HG02588 (cell line): ENCODE measurements around the gene ZBED4.

Experiments used
- ATAC-seq: cut with Tn5 transposase; IDR thresholded peaks from one replicate; pipeline ENCODE4 v1.9.1; 2021; ENCODE audit warnings: mild to moderate bottlenecking, moderate library complexity; ENCODE audit not compliant: unreplicated experiment

The ZBED4 gene

DNA sequence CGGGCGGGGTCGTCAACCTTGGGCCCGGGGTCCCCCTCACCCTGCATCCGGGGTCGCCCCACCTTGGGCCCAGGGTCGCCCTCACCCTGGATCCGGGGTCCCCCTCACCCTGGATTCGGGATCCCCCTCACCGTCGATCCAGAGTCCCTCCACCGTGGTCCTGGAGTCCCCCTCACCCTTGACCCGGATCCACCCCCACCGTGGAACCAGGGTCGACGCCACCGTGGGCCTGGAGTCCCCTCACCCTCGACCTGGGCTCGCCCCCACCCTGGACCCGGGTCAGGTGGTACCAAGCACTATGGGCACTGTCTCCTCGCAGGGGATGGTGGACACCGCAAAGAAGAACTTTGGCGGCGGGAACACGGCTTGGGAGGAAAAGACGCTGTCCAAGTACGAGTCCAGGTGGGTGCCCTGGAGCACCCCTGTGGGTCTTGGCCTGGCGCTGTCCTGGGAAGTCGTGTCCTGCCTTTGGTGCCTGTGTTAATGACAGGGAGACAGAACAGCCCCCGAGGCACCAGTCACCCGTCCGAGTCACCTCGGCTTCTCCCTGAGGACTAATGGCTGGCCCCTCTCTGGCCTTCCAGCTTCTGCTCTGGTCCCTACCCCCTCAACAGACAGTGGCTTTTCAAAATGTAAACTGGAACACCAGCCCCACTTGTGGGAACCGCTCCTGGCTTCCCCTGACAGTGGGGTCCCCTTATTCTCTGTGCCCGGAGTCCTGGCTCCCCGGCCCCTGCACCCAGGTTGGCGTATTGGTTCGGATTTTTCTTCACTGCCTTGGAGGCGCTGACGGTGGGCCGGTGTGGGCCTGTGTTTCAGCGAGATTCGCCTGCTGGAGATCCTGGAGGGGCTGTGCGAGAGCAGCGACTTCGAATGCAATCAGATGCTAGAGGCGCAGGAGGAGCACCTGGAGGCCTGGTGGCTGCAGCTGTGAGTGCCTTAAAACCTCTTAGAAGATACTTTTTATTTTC is 65.6 kb downstream of the ZBED4 start:
- ATAC-seq: no peak

DNA sequence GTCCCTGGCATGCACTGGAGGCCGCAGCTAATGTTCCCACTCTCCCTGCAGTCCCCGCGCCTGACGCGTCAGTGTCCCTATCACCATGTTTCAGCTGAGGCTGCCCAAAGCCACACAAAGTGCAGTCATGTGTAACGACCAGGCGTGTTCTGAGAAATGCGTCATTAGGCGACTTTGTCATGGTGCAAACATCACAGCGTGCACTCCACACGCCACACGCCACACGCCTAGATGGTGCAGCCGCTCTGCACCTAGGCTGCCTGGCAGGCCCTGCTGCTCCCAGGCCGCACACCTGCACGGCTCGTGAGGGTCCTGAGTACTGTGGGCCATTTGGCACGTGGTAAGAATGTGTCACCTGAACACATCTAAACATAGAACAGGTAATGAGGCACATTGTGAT is 67.2 kb downstream of the ZBED4 start:
- ATAC-seq: no peak

GRCh38 chr22:49921508-49922278 is 68.0 kb downstream of the ZBED4 start:
- ATAC-seq: no peak

DNA sequence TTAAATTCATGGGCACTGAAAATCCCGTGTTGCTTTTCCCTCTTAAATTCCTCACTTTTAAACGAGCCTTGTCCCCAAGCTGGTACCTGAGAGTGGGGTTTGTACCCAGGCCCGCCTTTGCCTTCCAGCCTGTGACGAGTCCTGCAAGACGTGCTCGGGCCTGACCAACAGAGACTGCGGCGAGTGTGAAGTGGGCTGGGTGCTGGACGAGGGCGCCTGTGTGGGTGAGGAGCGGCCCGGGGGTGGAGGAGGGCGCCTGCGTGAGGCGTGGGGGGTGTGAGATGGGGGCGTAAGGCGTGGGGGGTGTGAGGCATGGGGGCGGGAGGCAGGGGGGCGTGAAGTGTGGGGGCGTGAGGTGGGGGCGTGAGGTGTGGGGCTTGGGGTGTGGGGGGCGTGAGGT is 68.8 kb downstream of the ZBED4 start:
- no peak for ATAC-seq

- no peak for ATAC-seq
These were observed 69.3 kb downstream of the ZBED4 start for GRCh38 chr22:49922926-49923325.

- no peak for ATAC-seq
These were observed 69.8 kb downstream of the ZBED4 start for GRCh38 chr22:49923445-49923844.

DNA sequence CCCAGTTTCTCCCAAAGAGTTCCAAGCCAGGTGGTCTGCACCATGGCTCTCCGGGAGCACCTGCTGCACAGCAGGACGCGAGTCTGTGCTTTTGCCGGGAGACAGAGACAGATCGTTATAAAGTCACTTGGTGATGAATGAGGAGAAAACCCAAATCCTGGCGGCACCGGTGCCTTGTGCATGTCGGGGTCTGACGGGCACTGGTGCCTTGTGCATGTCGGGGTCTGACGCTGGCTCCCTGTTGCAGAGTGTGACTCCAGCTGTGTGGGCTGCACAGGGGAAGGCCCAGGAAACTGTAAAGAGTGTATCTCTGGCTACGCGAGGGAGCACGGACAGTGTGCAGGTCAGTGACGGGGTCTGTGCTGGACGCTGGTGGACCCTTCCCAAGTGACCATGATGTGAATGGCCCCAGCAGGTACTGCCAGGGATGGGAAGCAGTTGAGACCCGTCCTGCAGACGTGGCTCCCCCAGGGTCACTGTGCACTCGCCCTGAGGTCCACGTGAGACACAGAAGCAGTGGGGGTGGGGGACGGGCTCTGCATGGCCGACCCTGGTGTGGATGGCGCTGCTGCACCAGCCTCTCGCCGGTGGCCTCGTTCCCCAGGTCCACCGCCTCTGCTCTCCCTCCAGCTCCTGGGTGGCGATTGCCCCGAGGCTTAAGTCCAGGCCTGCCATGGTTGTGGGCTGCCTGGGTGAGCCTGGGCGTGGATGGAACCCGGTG is 70.6 kb downstream of the ZBED4 start:
- ATAC-seq: no peak

GRCh38 chr22:49925525-49926128 is 72.0 kb downstream of the ZBED4 start:
- no peak for ATAC-seq

DNA sequence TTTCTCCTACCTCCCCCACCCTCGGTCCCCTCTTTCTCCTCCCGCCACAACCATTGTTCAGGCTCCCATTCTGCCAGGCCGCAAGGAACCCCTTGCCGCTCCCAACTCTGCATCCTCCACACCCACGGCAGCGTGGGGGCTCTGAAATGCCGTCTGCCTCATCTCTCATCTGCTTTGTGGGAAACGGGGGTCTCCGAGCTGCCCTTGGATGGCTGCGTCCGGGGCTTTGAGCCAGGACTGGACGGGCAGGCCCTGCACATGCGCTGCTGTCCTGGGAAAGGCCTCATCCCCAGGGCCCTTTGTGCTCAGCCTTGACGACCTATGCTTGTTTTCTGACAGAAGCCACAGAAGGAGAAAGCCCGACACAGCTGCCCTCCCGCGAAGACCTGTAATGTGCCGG is 73.3 kb downstream of the ZBED4 start:
- no peak for ATAC-seq

DNA sequence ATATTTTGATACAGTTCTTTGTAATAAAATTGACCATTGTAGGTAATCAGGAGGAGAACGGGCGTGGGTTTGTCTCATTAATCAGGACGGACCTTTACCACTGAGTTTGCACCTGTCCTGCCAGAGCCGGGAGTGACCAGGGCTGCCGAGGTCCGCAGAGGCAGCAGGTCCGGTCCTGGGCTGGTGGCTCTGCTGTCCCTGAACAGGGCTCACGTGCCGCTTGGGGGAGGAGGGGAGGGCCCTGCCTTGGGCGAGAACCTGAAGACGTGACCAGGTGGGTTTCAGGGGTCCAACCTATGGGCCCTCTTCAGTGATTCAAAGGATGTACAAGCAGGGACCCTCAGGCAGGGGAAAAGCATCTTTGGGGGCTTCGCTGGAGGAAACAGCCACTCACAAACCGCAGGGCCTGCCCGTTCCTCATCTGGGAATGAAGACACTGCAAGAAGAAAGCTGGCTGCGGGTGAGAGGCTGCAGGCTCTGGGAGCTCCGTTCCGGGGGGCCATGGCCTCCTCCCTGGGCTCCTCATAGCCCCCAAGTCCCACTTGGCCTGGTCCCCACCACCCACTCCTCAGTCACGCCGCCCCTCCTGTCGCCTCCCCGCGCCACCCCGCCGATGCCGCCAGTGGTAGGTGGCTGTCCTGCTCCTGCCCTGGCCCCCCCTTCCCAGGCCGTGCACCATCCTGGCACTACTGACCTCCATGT is 74.0 kb downstream of the ZBED4 start:
- no peak for ATAC-seq

DNA sequence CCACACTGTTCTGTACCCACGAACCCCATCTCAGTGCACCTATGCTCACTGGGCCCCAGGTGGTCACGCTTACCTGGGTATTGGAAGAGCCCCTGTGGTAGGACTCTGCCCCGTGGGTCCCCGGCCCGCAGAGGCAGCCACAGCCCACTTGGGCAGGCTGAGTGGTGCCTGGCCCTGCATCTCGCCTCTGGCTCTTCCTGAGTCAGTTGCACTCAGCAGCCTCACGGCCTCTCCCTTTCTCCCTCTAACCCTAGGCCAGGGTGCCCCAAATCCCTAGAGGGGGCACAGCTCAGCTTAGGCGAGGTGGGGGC is 74.5 kb downstream of the ZBED4 start:
- no peak for ATAC-seq

DNA sequence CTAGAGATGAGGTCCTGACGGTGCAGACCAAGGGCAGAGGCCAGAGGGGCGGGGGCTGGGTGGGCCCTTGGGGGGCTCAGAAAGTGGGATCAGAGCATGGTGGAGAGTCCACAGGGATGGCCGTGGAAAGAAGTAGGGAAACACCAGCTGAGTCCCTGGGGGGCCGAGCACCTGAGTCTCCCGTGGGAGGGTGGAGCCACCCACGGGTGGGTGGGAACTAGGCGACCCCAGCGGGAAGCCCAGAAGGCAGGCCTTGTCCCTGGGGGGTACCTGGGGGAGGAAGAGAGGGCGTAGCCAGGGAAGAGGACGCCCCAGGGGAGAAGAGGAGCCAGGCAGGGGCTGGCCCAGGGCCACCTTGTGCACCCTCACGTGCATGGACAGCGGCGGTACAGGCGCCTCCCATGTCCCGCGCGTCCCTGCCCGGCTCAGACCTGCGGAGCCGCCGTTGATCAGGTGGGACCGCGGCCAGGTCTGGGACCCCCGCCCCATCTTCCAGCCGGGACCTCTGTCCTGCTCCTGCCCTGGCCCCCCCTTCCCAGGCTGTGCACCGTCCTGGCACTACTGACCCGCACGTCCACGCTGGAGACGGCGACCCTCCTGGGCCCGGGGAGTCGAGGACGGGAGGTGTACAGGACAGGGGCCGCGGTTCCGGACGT is 75.0 kb downstream of the ZBED4 start:
- no peak for ATAC-seq

GRCh38 chr22:49929211-49929979 is 75.8 kb downstream of the ZBED4 start:
- ATAC-seq: peak; percentile 44

- ATAC-seq: no peak
These were observed 76.4 kb downstream of the ZBED4 start for GRCh38 chr22:49929994-49930575.

- ATAC-seq: no peak
These were observed 77.2 kb downstream of the ZBED4 start for GRCh38 chr22:49930596-49931412.

DNA sequence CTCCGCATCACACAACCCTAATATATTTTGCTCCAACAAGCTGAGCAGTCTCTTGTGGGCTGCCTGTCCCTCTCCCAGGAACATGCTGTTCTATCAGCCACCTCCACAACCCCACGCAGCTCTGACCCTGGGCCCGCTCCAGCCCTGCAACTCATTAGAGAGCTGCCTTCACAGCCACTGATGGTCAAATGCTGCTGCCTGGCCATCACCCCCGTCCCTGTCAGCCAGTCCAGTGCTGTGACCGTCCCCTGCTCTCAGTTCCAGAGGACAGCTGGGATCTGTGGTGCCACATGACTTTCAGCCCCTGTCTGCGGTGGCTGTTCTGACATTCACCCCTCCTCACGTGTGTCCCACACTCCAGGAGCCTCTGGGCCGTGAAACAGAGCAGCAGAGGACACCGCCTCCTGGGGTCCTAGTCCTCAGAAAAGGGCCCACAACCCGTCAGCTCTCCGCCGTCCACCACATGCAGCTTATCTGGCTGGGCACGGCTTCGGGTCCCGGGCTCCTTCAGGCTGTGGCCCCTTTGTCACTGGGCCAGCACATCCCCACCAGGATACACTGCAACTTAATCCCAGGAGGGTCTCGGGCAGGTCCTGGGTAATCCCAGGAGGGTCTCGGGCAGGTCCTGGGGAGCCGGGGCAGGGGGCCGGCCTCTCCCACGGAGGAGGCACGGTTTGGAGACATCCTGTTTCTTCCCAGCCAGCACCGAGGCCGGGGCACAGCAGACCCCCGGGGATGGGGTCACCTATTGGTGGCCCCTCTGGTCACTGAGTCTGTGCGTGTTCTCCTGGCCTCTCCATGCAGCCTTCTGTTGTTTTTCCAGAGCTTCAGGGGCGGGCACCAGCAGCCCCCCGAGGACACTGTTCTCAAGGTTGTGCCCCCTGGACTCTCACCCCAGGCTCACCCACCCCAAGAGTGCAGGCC is 79.9 kb downstream of the ZBED4 start:
- no peak for ATAC-seq
